Activated T-helper 1 cell treated with anti-CD3 and anti-CD28 coated beads, Interleukin-12 subunit alpha, Interleukin-12 subunit beta, Interleukin-2, Interleukin-4 antibody, amounts not matched to agents 30 ng/mL and 10 ng/mL and 1 ng/mL, durations not matched to agents 14 hours and 24 hours and 36 hours (primary cell): Measurements from ENCODE around the gene CLCN5. TPM values are rescaled to one million over a fixed set of nuclear protein-coding genes. Genes with fewer than 3 reads are reported as not detected.

Experiments
- DNase-seq: peaks from one replicate; pipeline ENCODE4 v3.0.0; 2021; ENCODE audit warnings: low spot score
- H3K27ac Mint-ChIP-seq: one replicate; pipeline ENCODE4 v1.8.0; 2021; ENCODE audit warnings: mild to moderate bottlenecking, mixed read lengths
- H3K27me3 Mint-ChIP-seq: one replicate; pipeline ENCODE4 v1.8.0; 2022; ENCODE audit warnings: mild to moderate bottlenecking, moderate library complexity, mixed read lengths; ENCODE audit not compliant: insufficient read depth
- H3K36me3 Mint-ChIP-seq: one replicate; pipeline ENCODE4 v1.8.0; 2021; ENCODE audit warnings: low read depth, mixed read lengths
- H3K4me1 Mint-ChIP-seq: one replicate; pipeline ENCODE4 v1.8.0; 2021; ENCODE audit warnings: low read depth, mixed read lengths
- H3K4me3 Mint-ChIP-seq: one replicate; pipeline ENCODE4 v1.8.0; 2021; ENCODE audit warnings: mild to moderate bottlenecking, moderate library complexity, mixed read lengths
- H3K9me3 Mint-ChIP-seq: one replicate; pipeline ENCODE4 v1.8.0; 2021; ENCODE audit warnings: mixed read lengths
- intact Hi-C: fragments of 100-400 bp; cut with micrococcal nuclease; formaldehyde crosslinking; loops from one replicate; pipeline ENCODE4 v1.15.1; 2024
- total RNA-seq: library from RNA; stranded (reverse); gene quantifications from 2 replicates; pipeline ENCODE4 v1.2.3, GENCODE V29; 2022

CLCN5 gene
- total RNA-seq, 1 donor from 2014 or later, result 5.5 TPM

DNA sequence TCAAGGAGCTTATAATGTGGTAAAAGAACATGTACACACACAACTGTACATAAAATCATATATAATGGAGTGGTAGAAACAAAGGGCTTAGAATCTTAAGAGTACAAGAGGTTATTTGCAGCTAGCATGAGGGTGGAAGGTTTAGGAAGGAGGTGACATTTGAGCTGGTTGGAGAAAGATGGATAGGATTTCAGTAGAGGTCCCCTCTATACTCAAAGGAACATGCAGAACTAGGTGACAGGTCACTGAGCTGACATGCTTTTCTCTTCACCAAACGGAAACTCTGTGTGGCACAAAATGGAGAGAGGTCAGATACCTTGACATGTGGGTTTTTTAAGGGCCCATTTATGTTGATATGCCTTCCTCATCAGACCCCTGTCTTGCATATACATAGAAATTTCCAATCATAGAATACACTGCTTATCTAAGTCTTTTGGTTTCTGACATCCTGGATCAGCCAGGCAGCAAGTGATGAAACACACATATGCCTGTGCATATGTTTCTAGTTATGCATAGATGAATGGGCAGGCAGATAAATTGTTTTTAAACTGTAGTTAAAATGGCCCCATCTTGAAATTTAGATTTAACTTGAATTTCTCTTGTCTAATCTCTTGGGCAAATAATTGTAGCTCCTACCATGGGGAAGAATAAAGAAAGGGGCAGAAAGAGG lies 29.3 kb downstream of the CLCN5 start:
- intact Hi-C loops, result no loop called here
- Mint-ChIP-seq H3K36me3 (no peaks in the 10 kb centered on the region), H3K4me1 (peaks cover 9% of the 10 kb centered on the region), H3K27ac (no peak overlapping the region), H3K9me3 (no peaks in the 10 kb centered on the region), H3K4me3 (no peak overlapping the region), H3K27me3 (no peaks in the 10 kb centered on the region)
- no peak for DNase-seq

DNA sequence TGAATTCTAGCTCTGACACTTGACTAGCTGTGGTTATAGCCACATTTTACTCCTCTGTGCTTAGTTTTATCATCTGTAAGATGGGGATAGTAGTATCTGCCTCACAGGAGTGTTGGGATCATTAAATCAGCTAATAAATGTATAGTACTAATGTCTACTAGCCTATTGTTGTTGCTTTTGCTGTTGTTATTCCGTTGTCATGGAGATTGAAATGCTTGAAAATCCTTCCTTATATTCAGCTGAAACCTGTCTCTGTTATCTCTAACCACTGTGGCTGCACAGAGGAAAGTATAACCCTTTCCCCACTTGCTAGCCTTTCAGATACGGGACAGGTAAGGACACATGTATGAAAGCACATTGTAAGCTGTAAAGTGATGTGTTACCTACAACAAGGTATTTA lies 33.9 kb downstream of the CLCN5 start:
- Mint-ChIP-seq H3K27ac (no peak overlapping the region), H3K36me3 (no peaks in the 10 kb centered on the region), H3K4me1 (no peaks in the 10 kb centered on the region), H3K9me3 (no peaks in the 10 kb centered on the region), H3K4me3 (no peak overlapping the region), H3K27me3 (no peaks in the 10 kb centered on the region)
- DNase-seq, result no peak
- intact Hi-C loops, result no loop called here

DNA sequence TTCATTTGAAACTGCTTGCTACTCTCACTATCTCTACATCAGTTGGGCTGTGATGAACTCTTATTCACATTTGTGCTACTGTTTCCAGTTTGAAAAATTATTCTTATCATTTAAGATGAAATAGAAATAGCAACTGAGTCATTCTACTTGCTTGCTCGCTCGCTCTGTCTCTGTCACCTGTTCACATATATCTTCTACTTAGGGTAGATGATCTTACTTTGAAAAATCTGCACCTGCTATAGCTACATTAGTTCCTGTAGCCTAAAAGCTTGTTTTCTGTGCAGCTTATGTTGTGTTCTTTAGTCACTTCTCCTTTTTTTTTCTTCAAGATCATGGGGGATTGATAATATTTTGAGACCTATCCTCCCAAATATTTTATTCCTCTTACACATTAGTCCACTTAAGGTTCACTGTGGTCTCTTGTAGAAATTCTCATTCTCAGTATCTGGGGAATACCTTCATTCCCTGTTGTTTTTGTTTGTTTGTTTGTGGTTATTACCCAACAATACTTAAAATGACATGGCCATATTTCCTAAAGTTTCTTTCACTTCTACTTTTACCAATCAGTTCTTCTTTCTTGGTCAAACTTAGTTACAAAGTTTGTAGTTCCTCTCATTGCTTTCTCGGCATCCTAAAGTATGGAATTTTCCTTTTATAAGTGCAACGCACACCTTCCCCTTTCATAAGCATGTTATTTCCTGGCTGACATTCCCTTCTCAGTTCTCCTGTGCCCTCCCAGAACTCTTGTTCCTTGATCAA lies 36.5 kb downstream of the CLCN5 start:
- H3K9me3 Mint-ChIP-seq, result no peaks in the 10 kb centered on the region
- no peak overlapping the region for H3K4me3 Mint-ChIP-seq
- no peak overlapping the region for H3K27ac Mint-ChIP-seq
- DNase-seq, result no peak
- no peaks in the 10 kb centered on the region for H3K4me1 Mint-ChIP-seq
- H3K36me3 Mint-ChIP-seq, result no peaks in the 10 kb centered on the region
- no peaks in the 10 kb centered on the region for H3K27me3 Mint-ChIP-seq
- intact Hi-C loops, result no loop called here

GRCh38 chrX:49959602-49960001 lies 37.2 kb downstream of the CLCN5 start:
- Mint-ChIP-seq H3K27me3 (no peaks in the 10 kb centered on the region), H3K4me1 (no peaks in the 10 kb centered on the region), H3K4me3 (no peak overlapping the region), H3K9me3 (no peaks in the 10 kb centered on the region), H3K36me3 (no peaks in the 10 kb centered on the region), H3K27ac (no peak overlapping the region)
- DNase-seq, result no peak
- intact Hi-C loops, result no loop called here

- Mint-ChIP-seq H3K4me1 (no peaks in the 10 kb centered on the region), H3K4me3 (no peak overlapping the region), H3K27me3 (no peaks in the 10 kb centered on the region), H3K27ac (no peak overlapping the region), H3K36me3 (no peaks in the 10 kb centered on the region), H3K9me3 (no peaks in the 10 kb centered on the region)
- DNase-seq, result no peak
- intact Hi-C loops, result no loop called here
Observed at GRCh38 chrX:49960061-49960460, 37.7 kb downstream of the CLCN5 start.

- Mint-ChIP-seq H3K36me3 (no peaks in the 10 kb centered on the region), H3K4me1 (no peaks in the 10 kb centered on the region), H3K27ac (no peak overlapping the region), H3K9me3 (no peaks in the 10 kb centered on the region), H3K27me3 (no peaks in the 10 kb centered on the region), H3K4me3 (no peak overlapping the region)
- intact Hi-C loops, result no loop called here
- no peak for DNase-seq
Observed at GRCh38 chrX:49970674-49971073, 48.3 kb downstream of the CLCN5 start.

DNA sequence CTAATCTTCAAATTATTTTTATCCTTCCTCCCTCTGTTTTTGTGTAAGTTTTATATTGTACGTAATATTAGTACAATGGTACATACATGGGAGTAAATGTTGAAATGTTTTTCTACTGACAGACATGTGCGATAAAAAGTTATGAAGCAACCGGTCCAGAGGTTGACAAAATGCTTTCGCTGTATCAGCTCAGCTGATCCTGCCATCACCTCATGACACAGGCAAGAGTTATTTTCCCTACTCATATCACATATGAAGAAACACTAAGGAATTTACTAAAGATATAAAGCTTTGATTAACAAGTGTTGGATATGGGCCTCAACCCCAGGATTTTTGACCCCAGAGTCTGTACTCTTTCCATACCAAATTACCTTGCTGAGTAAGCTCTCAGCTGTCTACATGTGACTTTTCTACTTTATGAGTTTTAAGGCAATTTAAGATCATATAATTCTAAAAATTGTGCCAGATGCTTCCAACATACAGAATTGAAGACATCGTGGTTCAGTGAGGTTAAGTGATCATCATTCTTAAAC lies 50.0 kb downstream of the CLCN5 start:
- Mint-ChIP-seq H3K4me3 (no peak overlapping the region), H3K27me3 (no peaks in the 10 kb centered on the region), H3K36me3 (no peaks in the 10 kb centered on the region), H3K27ac (no peak overlapping the region), H3K9me3 (no peaks in the 10 kb centered on the region), H3K4me1 (no peaks in the 10 kb centered on the region)
- intact Hi-C loops, result no loop called here
- DNase-seq, result no peak

DNA sequence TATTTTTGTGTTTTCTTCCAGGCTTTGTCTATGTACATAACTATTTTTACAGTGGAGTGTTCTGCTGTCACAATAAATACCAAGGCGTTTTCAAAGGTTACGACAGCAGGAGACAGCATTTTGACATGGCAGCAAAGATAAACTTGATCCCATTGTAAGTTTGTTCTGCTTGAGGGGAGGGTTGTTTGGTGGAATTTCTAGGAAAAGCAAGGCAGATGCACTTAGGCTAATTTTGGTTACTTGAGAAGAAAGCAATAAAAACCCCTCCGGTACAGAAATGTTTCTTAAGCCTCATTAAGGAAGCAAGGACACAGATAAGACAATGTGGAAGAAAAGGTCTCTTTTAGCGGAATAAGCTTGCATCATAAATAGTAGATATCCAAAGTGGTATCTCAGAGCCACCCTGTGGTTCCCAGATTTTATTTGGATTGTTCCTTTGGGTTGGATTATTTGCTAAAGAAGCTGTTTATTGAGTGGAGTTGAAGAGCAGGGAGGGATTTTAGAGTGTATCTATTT lies 54.3 kb downstream of the CLCN5 start:
- Mint-ChIP-seq H3K27me3 (no peaks in the 10 kb centered on the region), H3K4me3 (no peak overlapping the region), H3K4me1 (no peaks in the 10 kb centered on the region), H3K36me3 (no peaks in the 10 kb centered on the region), H3K27ac (no peak overlapping the region), H3K9me3 (no peaks in the 10 kb centered on the region)
- intact Hi-C loops, result no loop called here
- DNase-seq, result no peak

GRCh38 chrX:49977319-49978090 lies 55.1 kb downstream of the CLCN5 start:
- intact Hi-C loops, result no loop called here
- Mint-ChIP-seq H3K4me3 (no peak overlapping the region), H3K36me3 (no peaks in the 10 kb centered on the region), H3K9me3 (no peaks in the 10 kb centered on the region), H3K4me1 (no peaks in the 10 kb centered on the region), H3K27ac (no peak overlapping the region), H3K27me3 (no peaks in the 10 kb centered on the region)
- DNase-seq, result no peak

- intact Hi-C loops, result no loop called here
- H3K4me1 Mint-ChIP-seq, result no peaks in the 10 kb centered on the region
- no peak overlapping the region for H3K27ac Mint-ChIP-seq
- no peaks in the 10 kb centered on the region for H3K27me3 Mint-ChIP-seq
- H3K4me3 Mint-ChIP-seq, result no peak overlapping the region
- no peak for DNase-seq
- H3K9me3 Mint-ChIP-seq, result no peaks in the 10 kb centered on the region
- no peaks in the 10 kb centered on the region for H3K36me3 Mint-ChIP-seq
Observed at GRCh38 chrX:49978176-49978575, 55.8 kb downstream of the CLCN5 start.

DNA sequence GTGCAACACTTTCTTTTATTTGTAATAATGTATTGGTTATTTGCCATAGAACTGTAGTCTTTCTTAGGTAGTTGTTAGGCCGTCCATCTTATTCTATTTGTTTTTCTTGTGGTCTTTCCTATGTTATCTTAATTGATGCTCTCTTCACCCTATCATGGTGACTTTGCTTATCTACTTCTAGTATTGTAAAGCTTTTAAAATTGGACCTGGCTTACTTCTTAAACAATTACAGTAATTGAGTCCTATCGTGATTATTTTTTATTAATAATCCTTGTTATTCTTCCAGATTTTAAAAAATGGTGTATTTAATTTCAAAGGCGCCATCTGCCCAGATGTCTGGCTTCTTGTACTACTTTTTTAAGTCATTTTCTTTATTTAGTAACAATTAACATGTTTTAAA lies 63.7 kb downstream of the CLCN5 start:
- H3K4me3 Mint-ChIP-seq, result no peak overlapping the region
- H3K36me3 Mint-ChIP-seq, result no peaks in the 10 kb centered on the region
- intact Hi-C loops, result no loop called here
- H3K27ac Mint-ChIP-seq, result no peak overlapping the region
- no peaks in the 10 kb centered on the region for H3K27me3 Mint-ChIP-seq
- no peak for DNase-seq
- no peaks in the 10 kb centered on the region for H3K4me1 Mint-ChIP-seq
- no peaks in the 10 kb centered on the region for H3K9me3 Mint-ChIP-seq

- no peaks in the 10 kb centered on the region for H3K36me3 Mint-ChIP-seq
- H3K27ac Mint-ChIP-seq, result no peak overlapping the region
- intact Hi-C loops, result no loop called here
- no peak for DNase-seq
- no peaks in the 10 kb centered on the region for H3K27me3 Mint-ChIP-seq
- H3K4me1 Mint-ChIP-seq, result no peaks in the 10 kb centered on the region
- no peaks in the 10 kb centered on the region for H3K9me3 Mint-ChIP-seq
- no peak overlapping the region for H3K4me3 Mint-ChIP-seq
Observed at GRCh38 chrX:49987651-49988050, 65.3 kb downstream of the CLCN5 start.

GRCh38 chrX:49988143-49988542 lies 65.7 kb downstream of the CLCN5 start:
- no peaks in the 10 kb centered on the region for H3K27me3 Mint-ChIP-seq
- intact Hi-C loops, result no loop called here

More at GRCh38 chrX:49988143-49988542, 65.7 kb downstream of the CLCN5 start:
- Mint-ChIP-seq H3K4me3 (no peak overlapping the region), H3K4me1 (no peaks in the 10 kb centered on the region), H3K27ac (no peak overlapping the region), H3K9me3 (no peaks in the 10 kb centered on the region), H3K36me3 (no peaks in the 10 kb centered on the region)
- no peak for DNase-seq
